Hematopoietic multipotent progenitor cell treated with erythropoietin and hydrocortisone succinate and interleukin-3 and kit ligand, for 4 days (in vitro differentiated cells): ENCODE results near the gene ENTHD1.

Experiments used
- DNase-seq: peaks from one replicate; pipeline ENCODE4 v3.0.0-alpha.2; 2015

Gene ENTHD1

DNA sequence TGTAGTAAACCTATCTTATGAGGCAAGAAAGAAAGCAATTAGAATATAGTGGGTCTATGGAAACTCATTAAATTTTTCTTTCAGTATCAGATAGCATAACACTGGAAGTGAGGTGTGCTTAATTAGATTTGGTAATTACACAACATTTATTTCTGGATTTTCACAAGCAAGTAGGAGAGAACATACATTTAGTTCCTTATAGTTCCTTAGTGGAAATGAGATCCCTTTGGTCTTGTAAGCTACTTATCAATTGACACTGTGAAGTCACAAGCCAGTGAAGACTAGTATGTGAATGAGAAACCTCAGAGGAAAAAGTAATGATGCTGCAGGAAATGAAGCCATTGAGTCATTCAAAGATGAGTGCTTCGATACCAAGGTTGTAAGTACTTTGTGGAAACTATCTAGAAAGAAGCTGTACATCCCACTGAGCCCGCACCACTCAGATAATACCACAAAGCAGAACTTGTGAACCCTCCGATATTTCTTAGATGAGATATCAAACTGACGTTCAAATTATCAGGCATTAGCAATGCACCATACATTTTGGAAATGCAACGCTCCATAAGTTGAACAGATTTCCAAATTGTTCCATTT, 53.5 kb downstream of the ENTHD1 start:
- peak; percentile 94 for DNase-seq

DNA sequence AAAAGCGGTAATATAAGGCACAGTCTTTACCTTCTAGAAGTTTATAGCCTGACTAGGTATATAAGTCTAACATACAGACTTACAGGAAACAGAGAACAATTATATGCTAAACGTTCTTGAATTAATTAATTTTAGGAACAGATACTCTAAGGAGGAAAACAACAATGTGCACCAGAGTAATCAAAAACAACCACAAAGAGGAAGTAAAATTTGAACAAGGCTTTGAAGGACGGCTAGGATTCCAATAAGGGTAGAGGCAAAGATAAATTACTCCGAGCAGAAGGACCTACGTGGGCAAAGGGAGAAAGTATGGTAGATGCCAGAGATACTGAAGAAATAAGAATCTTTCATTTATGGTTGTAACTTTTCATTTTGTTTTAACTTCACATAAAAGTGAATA, 54.4 kb downstream of the ENTHD1 start:
- DNase-seq: peak; percentile 72

DNA sequence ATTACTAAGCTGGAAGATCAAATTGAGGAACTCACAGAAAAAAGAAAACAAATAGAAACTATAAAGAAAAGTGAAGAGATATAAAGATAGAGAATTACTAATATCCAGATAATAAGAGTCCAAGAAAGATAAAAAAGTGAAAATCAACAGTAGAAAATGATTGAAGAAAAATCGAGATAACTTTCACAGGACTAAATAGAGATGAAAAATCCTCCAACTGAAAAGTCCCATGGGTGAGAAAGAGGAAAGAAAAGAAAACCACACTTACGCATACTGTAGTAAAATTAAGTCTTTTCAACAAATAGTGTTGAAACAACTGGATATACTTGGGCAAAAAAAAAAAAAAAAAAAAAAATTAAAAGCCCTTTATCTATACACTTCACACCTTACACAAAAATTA, 60.0 kb downstream of the ENTHD1 start:
- no peak for DNase-seq

DNA sequence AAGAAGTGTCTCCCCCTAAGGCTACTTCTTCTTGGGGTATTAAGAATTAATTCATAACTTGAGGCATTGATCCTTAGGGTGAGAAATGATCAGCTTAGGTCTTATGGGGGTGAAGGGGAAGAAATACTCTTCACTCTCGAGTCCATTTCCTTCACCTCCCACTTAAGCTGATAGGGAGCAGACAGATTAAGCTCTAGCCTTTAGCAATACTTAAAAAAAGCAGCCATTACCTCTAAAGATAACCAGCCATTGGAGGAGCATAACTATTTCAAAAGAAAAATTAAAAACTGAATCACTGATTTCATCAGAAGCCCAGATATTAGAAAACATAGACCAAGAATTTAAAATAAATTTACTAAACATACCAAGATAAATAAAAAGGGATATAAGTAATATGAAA, 60.5 kb downstream of the ENTHD1 start:
- peak; percentile 49 for DNase-seq

DNA sequence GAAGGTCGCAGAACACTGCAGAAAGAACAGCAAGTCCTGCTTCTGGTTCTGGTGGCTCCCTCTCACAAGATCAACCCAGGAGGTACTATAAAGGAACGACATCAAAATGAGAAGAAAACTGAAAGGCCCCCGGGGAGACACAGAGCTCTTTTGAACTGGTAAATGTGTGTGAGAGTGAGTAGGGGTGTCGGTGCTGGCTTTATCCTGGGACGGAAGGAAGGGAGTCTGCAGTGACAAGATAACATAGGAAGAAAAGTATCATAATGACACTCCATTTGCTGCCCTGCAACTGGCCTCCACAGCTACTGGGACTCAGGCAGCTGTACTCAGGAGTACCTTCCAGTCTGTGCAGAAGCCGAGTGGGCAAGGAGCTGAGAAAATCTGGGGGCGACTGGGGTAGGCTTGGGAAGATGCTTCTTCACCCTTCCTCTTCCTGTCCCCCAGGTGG, 60.9 kb downstream of the ENTHD1 start:
- peak; percentile 91 for DNase-seq

DNA sequence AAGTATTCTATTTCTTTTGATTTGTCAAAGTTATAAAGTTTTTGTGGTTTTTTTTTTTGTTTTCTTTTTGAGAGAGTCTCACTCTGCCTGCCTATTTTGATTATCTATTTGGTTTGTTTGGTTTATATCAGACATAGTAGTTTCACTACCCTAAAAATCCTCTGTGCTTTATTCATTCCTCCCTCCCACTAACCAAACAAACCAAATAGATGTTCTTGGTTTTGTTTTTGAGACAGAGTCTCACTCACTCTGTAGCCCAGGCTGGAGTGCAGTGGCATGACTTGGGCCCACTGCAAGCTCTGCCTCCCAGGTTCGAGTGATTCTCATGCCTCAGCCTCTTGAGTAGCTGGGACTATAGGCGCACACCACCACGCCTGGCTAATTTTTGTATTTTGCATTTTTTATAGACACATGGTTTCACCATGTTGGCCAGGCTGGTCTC, 67.9 kb downstream of the ENTHD1 start:
- no peak for DNase-seq

DNA sequence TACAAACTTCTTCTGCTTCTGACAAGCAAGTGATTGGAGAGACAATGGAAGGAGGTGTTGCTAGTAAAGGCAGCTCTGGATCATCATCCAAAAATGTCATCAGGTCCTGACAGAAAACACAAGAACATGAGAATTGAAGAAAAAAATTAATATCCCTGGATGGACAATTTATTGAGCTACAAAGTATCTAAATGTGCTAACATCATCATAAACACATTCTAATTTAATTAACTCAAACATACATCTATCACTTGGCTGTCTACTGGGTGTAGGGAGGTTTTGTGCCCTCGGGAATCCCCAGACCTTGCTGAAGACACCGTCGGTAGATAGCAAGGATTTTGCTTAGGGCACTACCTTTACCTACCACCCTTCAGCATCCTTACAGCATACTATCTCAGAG, 72.6 kb downstream of the ENTHD1 start:
- DNase-seq: no peak

DNA sequence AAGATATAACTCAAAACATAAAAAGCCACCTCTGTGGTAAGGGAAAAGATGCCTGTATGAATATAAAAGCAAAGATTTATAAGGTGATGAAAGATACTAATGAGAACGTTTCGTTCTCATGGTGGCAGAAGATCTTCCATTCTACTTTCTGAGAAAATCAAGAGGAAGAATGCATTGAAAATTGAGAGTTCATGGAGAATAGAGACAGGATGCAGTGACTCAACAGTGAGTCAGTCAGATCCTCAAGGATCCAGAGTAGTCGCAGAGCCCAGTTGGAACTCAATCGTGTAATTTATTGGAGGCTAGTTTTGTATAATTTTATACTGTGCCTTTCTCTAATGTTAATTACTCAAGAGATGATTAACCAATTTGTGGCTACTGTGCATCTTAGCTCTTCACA, 73.3 kb downstream of the ENTHD1 start:
- DNase-seq: no peak

DNA sequence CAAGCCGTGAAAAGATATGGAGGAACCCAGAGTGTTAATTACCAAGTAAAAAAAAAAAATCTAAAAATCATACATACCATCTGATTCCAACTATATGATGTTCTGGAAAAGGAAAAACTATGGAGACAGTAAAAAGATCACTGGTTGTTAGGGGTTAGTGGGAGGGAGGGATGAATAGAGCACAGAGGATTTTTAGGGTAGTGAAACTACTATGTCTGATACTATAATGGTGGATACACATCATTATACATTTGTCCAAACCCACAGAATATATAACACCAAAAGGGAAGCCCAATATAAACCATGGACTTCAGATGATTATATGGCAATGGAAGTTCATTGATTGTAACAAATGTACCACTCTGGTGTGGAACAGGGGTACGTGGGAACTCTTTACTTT, 74.1 kb downstream of the ENTHD1 start:
- DNase-seq: no peak

DNA sequence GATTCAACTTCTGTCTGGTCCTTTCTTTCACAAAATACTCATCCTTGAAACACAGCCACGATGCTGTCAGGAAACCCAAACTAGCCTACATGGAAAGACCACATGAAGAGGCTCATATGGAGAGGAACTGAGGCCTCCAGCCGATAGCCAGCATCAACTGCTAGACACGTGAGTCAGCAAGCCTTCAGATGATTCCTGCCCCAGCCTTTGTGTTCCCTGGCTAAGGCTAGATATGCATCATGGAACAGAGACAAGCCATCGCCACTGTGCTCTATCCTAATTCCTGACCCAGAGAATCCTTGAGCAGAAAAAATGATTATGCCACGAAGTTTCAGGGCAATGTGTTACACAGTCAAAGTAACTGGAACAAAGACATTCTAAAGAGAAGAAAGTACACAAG, 75.5 kb downstream of the ENTHD1 start:
- no peak for DNase-seq

DNA sequence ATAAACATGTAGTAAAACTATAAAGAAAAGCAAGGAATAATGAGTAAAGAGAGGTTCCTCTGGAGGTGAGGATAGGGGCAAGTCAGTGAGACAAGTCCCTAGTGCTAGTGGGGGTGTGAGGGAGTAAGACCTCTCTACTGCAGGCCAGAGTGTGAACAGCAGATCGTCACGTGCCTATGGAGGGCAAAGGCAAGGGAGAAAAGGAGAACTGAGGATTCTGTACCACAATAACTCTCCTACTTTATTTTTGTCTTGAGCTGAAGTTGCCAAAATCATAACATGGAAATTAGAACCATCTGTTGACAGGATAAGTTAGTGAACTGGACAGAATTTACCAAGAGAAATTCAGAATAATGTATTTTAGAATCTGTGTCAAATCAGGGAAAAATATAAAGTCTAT, 77.6 kb downstream of the ENTHD1 start:
- peak; percentile 56 for DNase-seq

DNA sequence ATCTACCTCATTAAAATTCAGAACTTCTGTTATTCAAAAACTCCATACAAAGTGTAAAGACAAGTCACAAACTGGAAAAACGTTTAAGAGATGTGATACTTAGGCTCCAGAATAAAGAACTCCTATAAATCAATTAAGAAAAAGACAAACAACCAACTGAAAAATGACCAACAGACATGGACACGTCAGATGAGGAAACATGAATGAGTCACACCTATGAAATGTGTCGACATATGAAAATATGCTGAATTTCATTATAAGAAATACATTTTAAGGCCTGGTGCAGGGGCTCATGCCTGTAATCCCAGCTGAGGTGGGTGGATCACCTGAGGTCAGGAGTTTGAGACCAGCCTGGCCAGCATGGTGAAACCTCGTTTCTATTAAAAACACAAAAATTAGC, 78.7 kb downstream of the ENTHD1 start:
- no peak for DNase-seq

DNA sequence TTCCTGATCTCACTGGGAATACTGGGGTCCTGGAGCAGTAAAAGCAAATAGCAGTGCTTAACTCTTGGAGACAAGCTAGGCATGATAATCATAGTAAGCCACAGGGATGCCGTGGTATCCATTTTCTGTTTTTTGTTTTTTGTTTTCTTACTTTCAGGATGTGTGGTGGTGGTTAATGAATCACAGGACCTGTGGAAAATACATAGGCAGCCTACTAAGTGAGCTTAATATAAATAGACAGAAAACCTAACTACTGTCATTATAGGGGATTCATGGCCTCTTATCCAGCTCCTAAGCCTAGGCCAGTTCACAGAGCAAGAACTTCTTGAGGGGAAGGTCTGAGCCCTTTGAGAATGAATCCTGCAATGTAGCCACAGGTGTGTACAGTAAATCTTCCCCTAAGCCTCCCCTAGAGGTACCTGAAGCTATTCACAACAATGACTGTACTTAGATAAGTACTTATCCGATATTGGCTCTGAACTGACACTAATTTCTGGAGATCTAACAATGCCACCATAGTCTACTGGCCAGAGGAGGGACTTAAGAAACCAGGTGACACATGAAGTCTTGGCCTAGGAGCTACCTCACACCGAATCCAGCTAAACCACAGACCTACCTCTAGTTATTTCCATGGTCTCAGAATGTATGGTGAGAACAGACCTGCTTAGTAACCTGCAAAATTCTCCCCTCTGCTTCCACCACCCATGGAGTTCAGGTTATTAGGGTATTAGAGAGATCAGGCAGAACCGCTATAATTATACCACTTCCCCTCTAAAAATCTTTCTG, 83.6 kb downstream of the ENTHD1 start:
- DNase-seq: no peak

DNA sequence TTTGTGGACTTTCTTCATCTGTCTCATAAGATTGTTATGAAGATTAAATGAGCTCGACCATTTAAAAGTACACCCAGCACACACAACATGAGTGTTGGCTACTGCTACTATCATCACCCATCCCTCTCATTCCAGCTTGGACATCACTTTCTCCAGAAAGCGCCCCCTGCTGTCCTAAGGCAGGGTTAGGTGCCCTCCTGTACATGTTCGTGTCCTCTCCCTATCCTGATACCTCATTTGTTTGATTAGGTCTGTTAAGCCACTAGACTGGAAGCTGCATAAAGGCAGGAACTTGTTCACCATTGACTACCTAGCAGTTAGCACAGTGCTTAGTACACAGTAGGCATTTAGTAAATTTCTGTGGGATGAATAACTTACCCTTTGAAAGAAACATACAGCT, 85.5 kb downstream of the ENTHD1 start:
- peak; percentile 43 for DNase-seq

DNA sequence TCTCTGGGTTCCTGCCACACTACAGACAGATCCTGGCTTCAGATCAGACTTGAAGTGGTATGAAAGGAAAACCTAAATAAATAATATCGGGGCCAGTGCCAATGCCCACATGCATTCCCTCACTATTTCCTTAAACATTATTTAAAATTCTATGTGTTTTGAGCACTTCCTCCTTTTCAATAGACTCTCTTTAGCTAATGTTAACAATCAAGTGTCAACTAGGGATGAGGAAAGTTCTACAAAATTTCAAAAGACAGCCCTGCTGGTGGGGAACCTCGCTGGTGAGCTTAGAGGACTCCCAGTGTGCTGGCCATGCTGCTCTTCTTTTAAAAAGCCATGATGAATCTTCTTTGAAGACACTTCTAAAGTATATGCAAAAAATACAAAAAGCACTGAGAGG, 87.5 kb downstream of the ENTHD1 start:
- DNase-seq: peak; percentile 35

DNA sequence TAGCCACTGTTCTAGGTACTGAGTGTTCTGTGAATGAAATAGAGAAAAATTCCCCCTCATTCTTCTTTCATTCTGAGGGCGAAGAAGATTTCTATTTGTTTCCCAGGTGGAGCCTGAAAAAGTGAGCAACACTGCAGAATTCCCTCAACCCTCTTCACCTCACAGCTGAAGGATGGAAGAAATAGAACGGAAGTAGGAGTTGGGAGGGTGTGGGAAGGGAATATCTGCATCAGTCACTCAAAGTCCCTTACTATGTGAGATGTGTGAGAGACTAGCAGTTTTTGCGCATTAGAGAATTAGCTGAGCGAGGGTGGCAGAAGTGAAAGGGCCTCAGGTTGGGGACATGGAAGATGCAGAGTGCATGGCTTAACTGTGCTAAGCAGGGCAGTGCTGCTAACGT, 88.4 kb downstream of the ENTHD1 start:
- no peak for DNase-seq

DNA sequence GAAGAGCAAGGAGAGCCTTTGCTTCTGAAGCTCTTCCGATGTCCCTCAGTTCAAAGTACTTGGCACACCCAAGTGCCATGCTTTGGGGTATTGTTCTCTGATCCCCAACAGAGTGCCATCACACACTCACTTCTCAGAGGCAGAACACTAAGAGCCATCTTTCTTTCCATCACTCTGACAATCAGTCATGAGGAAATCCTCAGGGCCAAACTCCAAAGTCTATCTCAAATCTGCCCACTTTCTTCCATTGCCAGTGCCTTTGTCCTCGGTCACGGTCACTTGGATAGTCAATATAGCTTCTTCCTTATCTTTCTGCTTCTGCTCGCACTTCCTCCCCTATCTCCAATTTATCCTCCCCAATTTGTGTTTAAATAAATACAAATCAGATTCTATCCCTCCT, 90.9 kb downstream of the ENTHD1 start:
- no peak for DNase-seq

DNA sequence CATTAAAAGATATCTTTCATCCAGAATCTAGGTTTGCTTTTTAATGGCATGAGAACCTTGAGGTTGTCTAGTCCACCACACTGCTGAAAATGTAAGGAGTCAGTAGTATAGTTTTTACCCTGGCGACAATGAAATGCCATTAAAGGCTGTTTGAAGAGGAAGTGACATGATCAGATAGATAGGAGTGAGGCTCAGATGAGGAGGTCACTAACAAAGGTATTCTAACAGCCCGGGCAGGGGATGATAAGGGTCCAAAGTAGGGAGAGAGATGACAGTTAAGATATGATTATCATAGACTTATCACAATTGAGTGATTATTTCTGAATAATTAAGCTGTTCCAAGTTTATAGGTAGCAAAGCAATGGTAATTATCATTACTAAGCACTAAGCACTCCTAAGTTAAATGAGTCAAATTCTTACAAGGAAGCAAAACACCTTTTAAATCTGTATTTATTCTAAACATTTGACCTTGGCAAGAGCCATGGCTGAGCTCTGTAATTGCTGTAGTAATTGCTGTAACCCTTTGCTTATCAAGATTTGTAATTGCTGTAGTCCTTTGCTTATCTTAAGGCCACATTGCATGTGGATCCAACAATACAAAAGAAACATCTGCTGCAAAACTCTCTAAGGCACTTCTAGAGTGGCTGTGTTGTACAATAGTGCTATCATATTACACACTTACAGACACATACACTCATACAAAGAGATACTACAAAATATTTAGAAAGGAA, 92.6 kb downstream of the ENTHD1 start:
- DNase-seq: peak; percentile 84

DNA sequence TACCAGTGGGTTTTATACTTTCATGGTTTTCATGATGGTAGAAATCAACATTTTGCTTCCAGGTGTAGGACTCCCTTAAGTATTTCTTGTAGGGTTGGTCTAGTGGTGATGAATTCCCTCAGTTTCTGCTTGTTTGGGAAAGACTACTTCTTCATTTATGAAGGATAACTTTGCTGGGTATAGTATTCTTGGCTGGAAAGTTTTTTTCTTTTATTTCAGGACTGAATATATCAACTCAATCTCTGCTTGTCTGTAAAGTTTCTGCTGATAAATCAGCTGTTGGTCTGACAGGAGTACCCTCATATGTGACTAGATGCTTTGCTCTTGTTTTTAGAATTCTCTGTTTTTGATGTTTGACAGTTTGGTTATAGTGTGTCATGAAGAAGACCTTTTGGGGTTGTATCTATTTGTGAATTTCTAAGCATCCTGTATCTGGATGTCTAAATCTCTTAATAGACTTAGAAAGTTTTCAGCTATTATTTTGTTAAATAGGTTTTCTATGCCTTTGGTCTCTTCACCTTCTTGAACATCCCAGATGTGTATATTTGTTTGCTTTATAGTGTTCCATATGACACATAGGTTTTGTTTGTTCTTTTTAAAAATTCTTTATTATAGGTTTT, 95.9 kb downstream of the ENTHD1 start:
- DNase-seq: no peak

DNA sequence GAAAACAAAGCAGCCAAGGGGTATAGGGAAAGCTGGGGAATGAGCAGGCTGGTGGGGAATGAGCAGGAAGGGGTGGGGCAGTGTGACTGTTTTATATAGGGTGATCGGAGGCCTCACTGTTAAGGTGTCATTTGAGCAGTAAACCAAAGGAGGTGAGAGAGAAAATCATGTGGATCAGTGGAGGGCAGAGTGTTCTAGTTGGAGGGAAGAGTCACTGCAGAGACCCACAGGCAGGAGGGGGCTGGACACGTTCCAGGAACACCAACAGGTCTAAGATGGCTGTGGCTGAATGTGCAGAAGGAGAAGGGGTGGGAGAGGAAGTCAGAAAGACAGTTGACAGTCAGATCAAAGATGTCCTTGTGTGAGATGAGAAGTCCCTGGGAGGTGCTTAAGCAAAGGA, 103.8 kb downstream of the ENTHD1 start:
- DNase-seq: no peak

DNA sequence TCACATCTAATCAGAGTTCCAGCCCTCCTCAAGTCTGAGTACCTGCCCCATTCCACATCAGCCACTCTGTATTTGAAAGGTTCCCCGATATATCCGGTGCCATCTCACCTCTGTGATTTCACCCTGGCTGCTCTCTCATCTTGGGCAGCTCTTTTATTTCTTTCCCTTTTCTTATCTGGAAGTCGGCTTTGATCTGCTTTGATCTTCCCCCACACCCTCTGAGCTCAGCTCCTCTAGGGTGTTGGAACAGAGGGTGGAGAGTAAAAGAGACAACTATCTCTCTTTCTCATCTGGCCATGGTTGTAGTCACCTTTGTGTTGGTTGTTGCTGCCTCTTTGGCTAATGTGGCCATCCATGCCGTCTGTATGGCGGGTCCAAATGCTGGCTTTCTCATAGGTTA, 108.3 kb downstream of the ENTHD1 start:
- no peak for DNase-seq

DNA sequence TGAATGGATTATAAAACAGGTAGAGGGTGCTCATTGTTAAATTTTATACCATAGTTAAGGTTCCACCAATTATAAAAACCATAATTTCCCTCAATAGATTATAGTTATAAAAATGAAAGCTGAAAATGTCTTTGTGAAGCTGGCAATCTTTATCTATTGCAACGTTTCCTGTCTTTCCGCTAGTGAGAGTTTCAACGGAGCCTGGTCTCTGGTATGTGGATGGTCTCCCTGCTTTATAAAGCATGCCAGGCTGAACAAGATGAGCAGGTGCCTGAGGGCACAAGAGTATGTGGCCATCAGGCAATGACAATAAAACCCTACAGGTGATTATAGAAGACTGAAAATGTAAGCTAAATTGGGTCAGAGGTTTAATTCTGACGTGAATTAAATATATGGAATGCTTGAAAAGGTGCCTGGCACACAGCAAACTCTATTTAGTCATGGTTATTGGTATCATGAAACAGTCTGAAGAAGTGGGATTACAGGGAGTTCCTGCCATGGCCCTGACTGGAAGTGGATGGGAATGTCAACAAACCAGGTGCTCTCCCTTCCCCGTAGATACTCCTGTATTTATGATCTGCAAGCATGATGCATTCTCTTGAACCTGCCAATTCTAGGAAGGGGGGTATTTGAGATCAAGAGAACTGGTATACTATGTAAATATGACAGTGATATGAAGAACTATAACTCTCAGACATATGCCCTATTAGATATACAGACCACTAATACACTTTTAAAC, 115.7 kb downstream of the ENTHD1 start:
- DNase-seq: peak; percentile 68
